Stimulated activated CD4-positive, alpha-beta T cell treated with anti-CD3 and anti-CD28 coated beads, Interleukin-4, amount 100 ng/mL, for 24 hours (primary cell): ENCODE results near the gene XYLT1.

Experiments
- DNase-seq: peaks from one replicate; pipeline ENCODE4 v3.0.0-alpha.2; 2020

The XYLT1 gene

DNA sequence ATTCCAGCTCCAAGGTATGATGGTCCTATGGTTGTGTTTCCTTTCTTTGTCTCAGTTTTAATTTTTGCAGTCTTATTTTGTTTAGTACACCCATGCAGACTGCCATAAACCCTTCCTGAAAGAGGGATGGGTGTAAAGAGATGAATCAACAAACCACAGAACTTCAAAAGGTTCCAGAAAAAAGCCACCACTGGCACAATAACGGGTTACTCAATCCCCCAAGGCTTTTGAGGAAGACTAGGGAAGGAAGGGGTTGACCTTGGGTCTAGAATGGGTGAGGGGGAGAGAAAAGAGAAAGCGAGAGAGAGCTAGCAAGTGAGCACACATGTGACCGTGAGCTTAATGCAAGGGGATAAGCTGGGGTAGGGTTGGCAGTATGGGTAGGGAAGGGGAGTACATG, 168.1 kb downstream of the XYLT1 start:
- no peak for DNase-seq

GRCh38 chr16:17302214-17302613, 168.5 kb downstream of the XYLT1 start:
- DNase-seq, result no peak

GRCh38 chr16:17301593-17302135, 169.1 kb downstream of the XYLT1 start:
- DNase-seq, result no peak

DNA sequence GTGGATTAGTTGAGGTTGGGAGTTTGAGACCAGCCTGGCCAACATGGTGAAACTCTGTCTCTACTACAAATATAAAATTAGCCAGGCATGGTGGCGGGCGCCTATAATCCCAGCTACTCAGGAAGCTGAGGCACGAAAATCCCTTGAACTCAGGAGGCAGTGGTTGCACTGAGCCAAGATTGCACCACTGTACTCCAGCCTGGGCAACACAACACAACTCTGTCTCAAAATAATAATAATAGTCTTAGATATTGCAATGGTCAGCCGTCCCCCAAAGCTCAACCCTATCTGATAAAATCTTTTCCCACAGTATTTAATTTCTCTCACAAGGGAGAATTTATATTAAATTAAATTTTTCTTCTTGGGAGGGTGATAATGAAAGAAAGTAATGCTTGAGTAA, 169.6 kb downstream of the XYLT1 start:
- no peak for DNase-seq

- DNase-seq, result no peak
Measured at GRCh38 chr16:17299790-17300189, 171.0 kb downstream of the XYLT1 start.

- no peak for DNase-seq
Measured at GRCh38 chr16:17298238-17298637, 172.5 kb downstream of the XYLT1 start.

GRCh38 chr16:17296431-17296830, 174.3 kb downstream of the XYLT1 start:
- no peak for DNase-seq

GRCh38 chr16:17295948-17296347, 174.8 kb downstream of the XYLT1 start:
- no peak for DNase-seq

DNA sequence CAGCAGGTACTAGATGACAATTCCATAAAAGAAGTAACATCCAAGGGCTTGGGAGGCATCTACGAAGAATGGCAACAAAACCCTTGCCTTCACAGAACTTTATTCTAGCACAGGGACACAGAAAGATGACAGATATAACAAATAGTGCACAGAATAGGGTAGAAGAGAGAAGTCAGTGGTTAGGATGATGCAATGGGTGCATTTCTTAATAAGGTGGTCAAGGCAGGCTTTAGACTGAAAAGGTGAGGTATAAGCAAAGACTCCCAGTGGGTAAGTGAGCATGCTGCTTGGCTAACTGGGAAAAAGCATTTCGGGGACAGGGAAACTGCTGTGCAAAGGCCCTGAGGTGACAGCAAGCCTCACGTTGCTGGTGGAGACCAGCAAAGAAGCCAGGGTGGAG, 175.9 kb downstream of the XYLT1 start:
- no peak for DNase-seq

DNA sequence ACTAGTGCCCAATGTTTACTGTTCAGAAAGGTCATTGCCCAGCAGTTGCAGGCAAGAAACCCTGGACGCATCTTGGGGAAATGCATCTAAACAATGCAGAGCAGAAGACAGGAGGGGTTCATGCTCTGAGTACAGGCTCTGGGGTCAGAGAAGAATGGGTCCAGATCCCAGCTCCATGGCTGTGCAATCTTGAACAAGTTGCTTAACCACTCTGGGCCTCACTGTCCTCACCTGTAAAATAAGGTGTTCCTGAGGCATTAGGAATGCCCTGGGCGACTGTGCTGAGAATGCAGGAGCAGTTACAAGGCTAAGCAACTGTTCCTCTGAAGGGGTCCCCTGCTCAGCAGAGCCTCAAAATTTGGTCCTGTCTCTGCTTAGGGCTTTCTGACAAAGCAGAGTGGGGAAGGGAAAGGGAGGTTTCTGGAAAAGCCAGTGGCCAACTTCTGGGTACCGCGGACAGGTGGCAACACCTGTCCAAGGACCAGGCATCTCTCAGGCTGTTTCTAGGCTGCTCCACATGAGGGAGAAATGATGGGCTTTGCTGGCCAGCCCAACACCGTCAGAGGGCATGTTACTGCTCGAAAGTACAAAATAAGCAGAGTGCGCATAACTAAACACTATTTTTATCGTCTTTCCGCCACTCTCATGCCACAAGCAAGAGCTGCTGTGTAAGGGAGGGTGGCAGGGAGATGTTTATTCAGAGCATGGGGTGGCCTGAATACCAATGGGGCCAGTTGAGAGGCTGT, 176.8 kb downstream of the XYLT1 start:
- DNase-seq, result no peak

DNA sequence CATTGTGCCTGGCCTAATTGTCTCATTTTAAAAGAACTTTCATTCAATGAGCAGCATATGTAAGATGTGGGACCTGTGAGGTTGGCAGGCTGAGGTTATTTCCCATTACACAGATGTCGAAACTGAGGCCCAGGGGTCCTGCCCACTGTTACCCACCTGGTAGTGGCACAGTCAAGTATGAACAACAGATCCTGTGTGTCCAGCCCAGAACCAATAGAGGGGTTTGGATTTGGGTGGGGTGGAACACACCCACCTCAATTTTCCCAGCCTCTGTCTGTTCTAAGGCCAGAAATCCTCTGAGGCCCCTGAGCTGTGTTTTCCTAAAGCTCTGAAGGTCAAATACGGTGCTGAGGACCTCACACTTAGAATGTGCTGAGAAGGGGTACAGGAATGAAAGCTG, 179.5 kb downstream of the XYLT1 start:
- no peak for DNase-seq

DNA sequence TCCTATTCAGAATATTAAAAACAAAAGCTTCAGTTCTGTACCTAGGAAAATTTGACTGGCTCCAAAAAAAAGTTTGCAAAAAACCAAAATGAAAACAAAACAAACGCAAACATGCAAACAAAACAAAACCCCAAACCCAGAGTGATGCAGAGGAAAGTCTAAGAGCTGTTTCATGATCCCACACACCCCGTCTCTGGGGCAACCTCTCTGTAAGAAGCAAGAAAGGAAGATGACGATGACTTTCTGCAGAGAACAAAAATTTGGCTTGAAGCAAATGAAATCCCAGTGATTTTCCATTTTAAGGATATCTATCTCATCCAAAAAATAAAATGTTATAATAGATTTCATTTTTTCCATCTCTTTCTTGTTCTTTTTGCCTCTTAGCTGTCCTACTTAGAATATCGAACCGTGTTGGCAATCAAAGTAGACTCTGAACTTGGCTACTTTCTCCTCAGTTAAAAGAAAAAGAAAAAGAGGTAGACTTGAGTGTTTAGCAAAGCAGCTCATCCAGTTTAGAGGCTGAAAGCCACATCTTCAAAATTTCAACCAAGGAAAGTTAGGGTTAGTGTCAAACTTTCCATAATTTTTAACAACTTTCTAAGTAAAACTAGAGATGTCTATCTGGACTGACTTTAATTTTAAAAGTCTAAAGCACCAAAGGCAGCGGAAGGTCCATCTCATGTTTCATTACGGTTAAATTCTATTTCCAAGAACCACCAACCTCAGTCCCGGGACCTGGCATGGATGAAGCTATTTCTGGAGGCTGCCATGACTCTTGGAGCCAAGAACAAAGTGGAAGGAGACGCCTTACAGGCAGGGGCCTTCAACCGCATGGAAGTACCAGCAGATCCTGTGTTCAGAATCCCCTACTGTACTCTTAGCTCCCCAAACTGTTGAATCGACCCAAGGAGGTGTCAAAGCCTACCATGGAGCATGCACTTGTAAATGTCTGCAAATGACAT, 180.8 kb downstream of the XYLT1 start:
- no peak for DNase-seq

GRCh38 chr16:17289050-17289449, 181.7 kb downstream of the XYLT1 start:
- no peak for DNase-seq

- no peak for DNase-seq
Measured at GRCh38 chr16:17287166-17287800, 183.5 kb downstream of the XYLT1 start.

DNA sequence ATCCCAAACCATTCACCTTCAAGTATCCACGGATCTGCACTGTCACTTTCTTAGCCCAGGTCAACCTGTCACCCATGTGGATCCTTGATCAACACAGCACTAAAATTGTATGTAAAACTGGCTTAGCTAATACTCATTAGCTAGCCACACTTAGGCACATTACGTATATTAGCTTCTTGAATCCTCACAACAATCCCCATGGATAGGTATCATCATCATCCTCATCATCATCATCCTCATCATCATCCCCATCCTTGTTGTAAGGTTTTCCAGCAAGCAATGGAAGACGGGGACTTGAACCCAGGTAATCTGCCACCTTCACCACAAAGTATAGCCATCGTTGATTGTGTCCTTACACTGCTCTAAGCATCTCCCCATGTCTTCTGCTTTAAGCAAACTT, 184.3 kb downstream of the XYLT1 start:
- no peak for DNase-seq

GRCh38 chr16:17283016-17283415, 187.7 kb downstream of the XYLT1 start:
- DNase-seq, result no peak

DNA sequence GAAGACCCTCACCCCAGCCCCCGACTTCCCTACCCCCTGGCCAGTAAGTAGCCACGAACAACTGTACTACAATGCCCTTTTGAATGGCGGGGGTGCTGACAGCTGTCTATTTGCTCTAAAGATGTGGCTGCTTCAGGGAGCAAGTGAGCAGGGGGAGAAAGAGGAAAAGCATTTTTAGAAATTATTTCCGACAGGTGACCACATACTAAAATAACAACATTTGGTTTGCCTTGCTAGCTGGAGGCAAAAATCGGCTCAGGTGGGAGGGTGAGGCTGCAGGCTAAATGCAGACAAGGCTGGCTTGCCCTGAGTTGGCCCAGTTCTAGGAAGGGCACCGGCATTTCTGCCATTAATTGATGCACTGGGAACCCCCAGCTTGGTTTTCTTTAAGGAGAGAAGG, 188.5 kb downstream of the XYLT1 start:
- DNase-seq, result no peak

GRCh38 chr16:17281052-17281451, 189.7 kb downstream of the XYLT1 start:
- no peak for DNase-seq

- no peak for DNase-seq
Measured at GRCh38 chr16:17278988-17279387, 191.8 kb downstream of the XYLT1 start.

DNA sequence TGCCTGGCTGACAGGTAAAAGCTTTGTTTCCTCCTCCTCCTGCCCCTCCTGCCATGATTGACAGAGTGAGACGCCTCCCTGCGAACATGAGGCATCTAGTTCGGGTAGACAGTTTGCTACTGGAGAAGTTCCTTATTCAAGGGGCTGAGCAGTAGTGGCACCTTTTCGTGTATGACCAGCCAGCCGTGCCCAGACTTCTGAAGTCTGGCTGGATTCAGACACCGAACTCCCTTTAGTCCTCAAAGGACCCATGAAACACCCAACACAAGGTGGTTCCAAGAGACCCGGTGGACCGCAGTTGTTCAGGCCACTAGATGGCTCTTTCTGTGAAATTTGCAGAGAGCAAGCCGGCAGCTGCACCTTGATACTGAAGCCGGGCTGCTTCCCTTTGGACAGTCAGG, 192.8 kb downstream of the XYLT1 start:
- DNase-seq, result no peak

GRCh38 chr16:17276610-17277009, 194.2 kb downstream of the XYLT1 start:
- DNase-seq, result no peak

DNA sequence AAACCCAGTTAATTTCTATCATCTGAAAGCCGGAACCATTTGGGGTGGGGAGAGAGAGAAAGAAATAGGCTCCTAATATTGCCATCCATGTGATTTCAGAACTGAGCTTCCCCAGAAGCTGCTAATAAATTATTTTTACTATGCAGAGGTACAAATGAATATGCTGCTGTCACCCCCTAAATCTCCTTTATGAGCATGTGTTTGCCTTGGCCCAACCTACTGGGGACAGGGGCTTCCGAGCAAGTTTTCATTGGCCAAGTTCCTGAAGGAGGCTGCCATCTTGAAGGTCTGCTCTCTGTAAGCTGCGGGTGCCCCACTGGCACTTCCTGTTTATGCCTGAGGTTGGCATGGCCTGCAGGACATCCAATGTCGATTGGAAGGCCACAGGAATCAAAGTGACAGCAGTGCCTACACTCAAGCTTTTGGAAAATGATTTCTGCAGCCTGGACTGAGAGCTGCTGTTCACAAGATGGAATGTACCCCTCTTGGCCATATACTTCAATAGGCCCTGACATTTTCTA, 194.7 kb downstream of the XYLT1 start:
- no peak for DNase-seq
